Endothelial cell (in vitro differentiated cells): ENCODE results near the gene WTAP. TPM values are rescaled to one million over a fixed set of nuclear protein-coding genes. Genes with fewer than 3 reads are reported as not detected.

ENCODE experiments used
- DNase-seq: peaks from one replicate; pipeline ENCODE4 v3.0.0; 2021; ENCODE audit warnings: low spot score
- H3K27ac Mint-ChIP-seq: one replicate; pipeline ENCODE4 v1.8.0; 2021; ENCODE audit warnings: mixed read lengths, inconsistent platforms; ENCODE audit not compliant: unreplicated experiment
- H3K27me3 Mint-ChIP-seq: one replicate; pipeline ENCODE4 v1.8.0; 2021; ENCODE audit warnings: mild to moderate bottlenecking, moderate library complexity, mixed read lengths, inconsistent platforms; ENCODE audit not compliant: unreplicated experiment
- H3K36me3 Mint-ChIP-seq: one replicate; pipeline ENCODE4 v1.8.0; 2021; ENCODE audit warnings: mild to moderate bottlenecking, low read depth, mixed read lengths, inconsistent platforms; ENCODE audit not compliant: unreplicated experiment
- H3K4me1 Mint-ChIP-seq: one replicate; pipeline ENCODE4 v1.8.0; 2021; ENCODE audit warnings: mild to moderate bottlenecking, mixed read lengths, inconsistent platforms; ENCODE audit not compliant: unreplicated experiment
- H3K4me3 Mint-ChIP-seq: one replicate; pipeline ENCODE4 v1.8.0; 2021; ENCODE audit warnings: mild to moderate bottlenecking, mixed read lengths, inconsistent platforms; ENCODE audit not compliant: unreplicated experiment
- H3K9me3 Mint-ChIP-seq: one replicate; pipeline ENCODE4 v1.8.0; 2021; ENCODE audit warnings: mixed read lengths, inconsistent platforms; ENCODE audit not compliant: unreplicated experiment
- CTCF ChIP-seq: fragments of 200-600 bp; sonication (generic); IDR thresholded peaks from one replicate; pipeline ENCODE4 v1.5.0; 2021; ENCODE audit warnings: antibody characterized with exemption; ENCODE audit not compliant: unreplicated experiment
- total RNA-seq: library from RNA; stranded (reverse); fragmentation: NEBNext Ultra II Directional; extraction: Animal tissue kit (Norgen Biotek cat#: 25700); gene quantifications from one replicate; pipeline ENCODE4 v1.2.1, GENCODE V29; 2021; ENCODE audit not compliant: unreplicated experiment

Gene WTAP
- total RNA-seq, 1 donor from 2014 or later: 95.4 TPM

DNA sequence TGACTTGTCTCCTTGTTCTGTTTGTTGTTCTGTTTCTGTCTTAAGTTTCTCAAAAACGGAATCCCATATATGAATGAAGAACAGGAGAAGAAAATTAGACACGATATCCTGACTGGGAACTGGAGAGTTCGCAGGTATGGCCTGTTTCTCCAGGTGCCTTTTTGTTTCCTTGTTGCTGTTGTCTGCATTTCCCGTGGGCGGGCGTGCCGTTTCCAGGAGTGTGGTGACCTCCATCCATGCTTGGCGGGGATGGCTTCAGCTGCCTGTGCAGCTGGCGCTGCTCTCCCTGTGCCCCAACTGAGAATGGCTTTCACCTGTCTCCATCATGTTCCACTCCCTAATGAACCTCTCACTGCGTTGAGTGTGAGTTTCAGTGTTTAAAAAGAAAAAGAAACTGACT is 77.2 kb downstream of the WTAP start:
- H3K27me3 Mint-ChIP-seq: peaks cover 4% of the 10 kb centered on the region
- H3K4me1 Mint-ChIP-seq: no peaks in the 10 kb centered on the region
- no peaks in the 10 kb centered on the region for H3K9me3 Mint-ChIP-seq
- H3K27ac Mint-ChIP-seq: no peak overlapping the region
- no peak overlapping the region for H3K4me3 Mint-ChIP-seq
- DNase-seq: no peak
- peaks cover under 1% of the 10 kb centered on the region for H3K36me3 Mint-ChIP-seq
- no peak for TF ChIP-seq CTCF

DNA sequence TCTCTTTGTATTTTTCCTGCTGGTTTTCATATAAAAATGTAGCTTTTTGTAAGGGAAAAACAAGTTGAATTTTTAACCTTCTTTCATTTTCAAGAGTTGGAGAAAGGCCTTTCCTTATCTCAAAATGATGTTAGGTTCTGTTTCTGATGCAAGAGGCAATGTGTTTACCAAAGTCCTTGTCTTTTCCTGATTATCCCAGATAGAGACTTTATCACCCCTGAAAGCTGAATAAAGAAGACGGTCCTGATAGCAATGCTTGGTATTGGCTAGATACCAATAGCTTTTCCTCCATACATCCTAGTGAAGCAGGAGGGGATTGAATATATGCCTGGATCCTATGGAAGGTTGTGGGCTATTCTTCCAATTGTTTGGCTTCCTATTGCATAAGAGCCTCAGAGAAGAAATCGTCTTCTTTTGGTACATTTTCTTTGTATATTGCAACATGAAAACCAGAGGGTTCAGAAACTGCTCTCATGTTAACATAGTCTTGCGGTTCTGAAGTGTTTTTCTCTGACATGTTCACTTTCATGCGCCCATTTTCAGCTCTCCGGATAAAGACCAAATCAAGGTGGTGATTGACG is 78.2 kb downstream of the WTAP start:
- no peak overlapping the region for H3K4me3 Mint-ChIP-seq
- no peak for TF ChIP-seq CTCF
- H3K27me3 Mint-ChIP-seq: peaks cover 4% of the 10 kb centered on the region
- H3K9me3 Mint-ChIP-seq: no peaks in the 10 kb centered on the region
- no peaks in the 10 kb centered on the region for H3K4me1 Mint-ChIP-seq
- no peaks in the 10 kb centered on the region for H3K36me3 Mint-ChIP-seq
- DNase-seq: no peak
- no peak overlapping the region for H3K27ac Mint-ChIP-seq

Other genes starting within 250 kb of the WTAP start
- gene SOD2, start 34.3 kb upstream of the WTAP start, total RNA-seq: 41.3 TPM
- 119 TPM for gene ACAT2, start 34.5 kb downstream of the WTAP start, total RNA-seq
- 213 TPM for gene TCP1, start 62.1 kb downstream of the WTAP start, total RNA-seq
- gene MRPL18, start 63.0 kb downstream of the WTAP start, total RNA-seq: 31.0 TPM
- not detected for gene PNLDC1, start 72.8 kb downstream of the WTAP start, total RNA-seq
- not detected for gene MAS1, start 163.5 kb downstream of the WTAP start, total RNA-seq
- 108 TPM for gene IGF2R, start 241.6 kb downstream of the WTAP start, total RNA-seq